Thyroid gland (tissue), 4 donors: ENCODE results near the gene THRB.

ENCODE experiments used
- CTCF ChIP-seq, 6 experiments: fragments of 200-600 bp in 3 of 6; fragments of 450-650 bp in 3 of 6; sonication (generic) in 3 of 6; IDR thresholded peaks; one replicate each; pipeline ENCODE4 v1.5.1; 2016 to 2019; ENCODE audit warnings: antibody characterized with exemption in 6 of 6, mild to moderate bottlenecking in 2 of 6, inconsistent platforms in 1 of 6, moderate library complexity in 1 of 6
- POLR2A ChIP-seq, 2 donors: fragments of 450-650 bp; IDR thresholded peaks; one replicate each; pipeline ENCODE4 v1.6.1; 2017; ENCODE audit warnings: antibody characterized with exemption in 2 of 2, mild to moderate bottlenecking in 2 of 2, moderate library complexity in 1 of 2

GRCh38 chr3:24496529-24497482 lies 2.2 kb upstream of the THRB start:
- TF ChIP-seq CTCF (IDR thresholded peaks at IDR 0.05) (peak in 4 of 6 experiments; percentile 37 to 57 (median 46)), POLR2A (IDR thresholded peaks at IDR 0.05) (peak in 1 of 2 donors; percentile 28)
